Endothelial cell (in vitro differentiated cells): ENCODE data around the gene FBXL7. TPM values are rescaled to one million over a fixed set of nuclear protein-coding genes. Genes with fewer than 3 reads are reported as not detected.

Experiments used
- DNase-seq: peaks from one replicate; pipeline ENCODE4 v3.0.0; 2021; ENCODE audit warnings: low spot score
- H3K27ac Mint-ChIP-seq: one replicate; pipeline ENCODE4 v1.8.0; 2021; ENCODE audit warnings: mixed read lengths, inconsistent platforms; ENCODE audit not compliant: unreplicated experiment
- H3K27me3 Mint-ChIP-seq: one replicate; pipeline ENCODE4 v1.8.0; 2021; ENCODE audit warnings: mild to moderate bottlenecking, moderate library complexity, mixed read lengths, inconsistent platforms; ENCODE audit not compliant: unreplicated experiment
- H3K36me3 Mint-ChIP-seq: one replicate; pipeline ENCODE4 v1.8.0; 2021; ENCODE audit warnings: mild to moderate bottlenecking, low read depth, mixed read lengths, inconsistent platforms; ENCODE audit not compliant: unreplicated experiment
- H3K4me1 Mint-ChIP-seq: one replicate; pipeline ENCODE4 v1.8.0; 2021; ENCODE audit warnings: mild to moderate bottlenecking, mixed read lengths, inconsistent platforms; ENCODE audit not compliant: unreplicated experiment
- H3K4me3 Mint-ChIP-seq: one replicate; pipeline ENCODE4 v1.8.0; 2021; ENCODE audit warnings: mild to moderate bottlenecking, mixed read lengths, inconsistent platforms; ENCODE audit not compliant: unreplicated experiment
- H3K9me3 Mint-ChIP-seq: one replicate; pipeline ENCODE4 v1.8.0; 2021; ENCODE audit warnings: mixed read lengths, inconsistent platforms; ENCODE audit not compliant: unreplicated experiment
- total RNA-seq: library from RNA; stranded (reverse); fragmentation: NEBNext Ultra II Directional; extraction: Animal tissue kit (Norgen Biotek cat#: 25700); gene quantifications from one replicate; pipeline ENCODE4 v1.2.1, GENCODE V29; 2021; ENCODE audit not compliant: unreplicated experiment
- TF ChIP-seq, protein P1 (sequence below): fragments of 200-600 bp; sonication (generic); IDR thresholded peaks from one replicate; pipeline ENCODE4 v1.5.0; 2021; ENCODE audit warnings: antibody characterized with exemption; ENCODE audit not compliant: unreplicated experiment

The FBXL7 gene
- total RNA-seq, 1 donor from 2014 or later, result 63.8 TPM

- Mint-ChIP-seq H3K27ac (no peak overlapping the region), H3K4me3 (no peak overlapping the region)
- TF ChIP-seq, protein P1, sequence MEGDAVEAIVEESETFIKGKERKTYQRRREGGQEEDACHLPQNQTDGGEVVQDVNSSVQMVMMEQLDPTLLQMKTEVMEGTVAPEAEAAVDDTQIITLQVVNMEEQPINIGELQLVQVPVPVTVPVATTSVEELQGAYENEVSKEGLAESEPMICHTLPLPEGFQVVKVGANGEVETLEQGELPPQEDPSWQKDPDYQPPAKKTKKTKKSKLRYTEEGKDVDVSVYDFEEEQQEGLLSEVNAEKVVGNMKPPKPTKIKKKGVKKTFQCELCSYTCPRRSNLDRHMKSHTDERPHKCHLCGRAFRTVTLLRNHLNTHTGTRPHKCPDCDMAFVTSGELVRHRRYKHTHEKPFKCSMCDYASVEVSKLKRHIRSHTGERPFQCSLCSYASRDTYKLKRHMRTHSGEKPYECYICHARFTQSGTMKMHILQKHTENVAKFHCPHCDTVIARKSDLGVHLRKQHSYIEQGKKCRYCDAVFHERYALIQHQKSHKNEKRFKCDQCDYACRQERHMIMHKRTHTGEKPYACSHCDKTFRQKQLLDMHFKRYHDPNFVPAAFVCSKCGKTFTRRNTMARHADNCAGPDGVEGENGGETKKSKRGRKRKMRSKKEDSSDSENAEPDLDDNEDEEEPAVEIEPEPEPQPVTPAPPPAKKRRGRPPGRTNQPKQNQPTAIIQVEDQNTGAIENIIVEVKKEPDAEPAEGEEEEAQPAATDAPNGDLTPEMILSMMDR, result no peak
These were observed 285.6 kb downstream of the FBXL7 start for GRCh38 chr5:15785531-15785981.

DNA sequence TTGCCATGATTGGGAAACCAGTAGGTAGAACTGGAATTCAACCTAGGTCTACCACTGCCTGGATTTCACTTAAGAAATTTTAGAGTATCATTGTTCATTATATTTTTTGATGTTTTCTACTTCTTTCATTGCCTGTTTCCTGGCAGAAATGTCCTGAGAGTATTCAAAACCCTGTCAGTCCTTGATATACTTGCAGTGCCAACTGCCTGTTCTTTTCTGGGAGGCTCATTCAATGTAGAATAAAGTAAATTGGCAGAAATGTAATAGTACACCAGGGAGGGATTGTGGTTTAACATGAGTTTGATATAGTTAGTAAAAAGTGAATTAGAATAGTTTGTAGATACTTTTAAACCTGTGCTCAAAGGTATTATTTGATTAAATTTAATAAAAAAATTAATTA lies 286.3 kb downstream of the FBXL7 start:
- H3K4me3 Mint-ChIP-seq, result no peak overlapping the region
- H3K4me1 Mint-ChIP-seq, result peaks cover 22% of the 10 kb centered on the region
- peaks cover 1% of the 10 kb centered on the region for H3K36me3 Mint-ChIP-seq
- H3K27ac Mint-ChIP-seq, result no peak overlapping the region
- DNase-seq, result no peak
- TF ChIP-seq, protein P1, result no peak
- H3K9me3 Mint-ChIP-seq, result no peaks in the 10 kb centered on the region
- H3K27me3 Mint-ChIP-seq, result peaks cover 1% of the 10 kb centered on the region

More at GRCh38 chr5:15785531-15785981, 285.6 kb downstream of the FBXL7 start:
- H3K4me1 Mint-ChIP-seq, result peaks cover 18% of the 10 kb centered on the region
- peaks cover 3% of the 10 kb centered on the region for H3K27me3 Mint-ChIP-seq
- H3K36me3 Mint-ChIP-seq, result peaks cover 4% of the 10 kb centered on the region
- no peaks in the 10 kb centered on the region for H3K9me3 Mint-ChIP-seq
- no peak for DNase-seq

- Mint-ChIP-seq H3K36me3 (no peaks in the 10 kb centered on the region), H3K27ac (no peak overlapping the region), H3K9me3 (no peaks in the 10 kb centered on the region), H3K4me3 (no peak overlapping the region), H3K27me3 (peaks cover 1% of the 10 kb centered on the region), H3K4me1 (peaks cover 27% of the 10 kb centered on the region)
- TF ChIP-seq, protein P1, result no peak
- DNase-seq, result no peak
These were observed 286.9 kb downstream of the FBXL7 start for GRCh38 chr5:15786884-15787283.

GRCh38 chr5:15787681-15788080 lies 287.7 kb downstream of the FBXL7 start:
- Mint-ChIP-seq H3K4me3 (no peak overlapping the region), H3K9me3 (no peaks in the 10 kb centered on the region), H3K4me1 (peaks cover 33% of the 10 kb centered on the region), H3K36me3 (no peaks in the 10 kb centered on the region), H3K27me3 (peaks cover 1% of the 10 kb centered on the region), H3K27ac (no peak overlapping the region)
- TF ChIP-seq, protein P1, result no peak
- DNase-seq, result no peak

DNA sequence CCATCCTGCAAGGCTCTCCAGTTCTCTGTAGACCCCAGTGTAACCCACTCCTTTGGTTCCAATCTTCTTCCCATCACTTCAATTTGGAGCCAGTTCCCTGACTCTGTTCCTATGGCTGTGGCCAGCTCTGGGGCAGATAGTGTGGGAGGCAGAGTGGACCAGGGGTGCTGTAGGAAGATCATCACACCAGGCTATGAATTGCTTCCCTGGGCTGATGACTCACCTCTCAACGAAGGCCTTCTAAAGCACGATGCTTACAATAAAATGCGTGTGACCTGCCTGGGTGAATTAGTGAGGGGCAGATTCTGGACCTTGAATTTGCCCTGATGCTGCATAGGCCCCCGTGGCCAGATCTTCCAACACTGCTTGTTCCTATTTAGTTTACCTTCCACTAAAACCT lies 289.7 kb downstream of the FBXL7 start:
- TF ChIP-seq, protein P1, result no peak
- Mint-ChIP-seq H3K36me3 (no peaks in the 10 kb centered on the region), H3K9me3 (no peaks in the 10 kb centered on the region), H3K27me3 (peaks cover 4% of the 10 kb centered on the region), H3K4me3 (no peak overlapping the region), H3K27ac (no peak overlapping the region), H3K4me1 (peaks cover 52% of the 10 kb centered on the region)
- no peak for DNase-seq
